H1 (cell line): ENCODE results near the gene C14orf93. TPM values are rescaled to one million over a fixed set of nuclear protein-coding genes. Genes with fewer than 3 reads are reported as not detected.

Experiments
- CTCF ChIA-PET: fragments of 300-600 bp; sonication (Branson Sonifier 250); formaldehyde crosslinking; loops from one replicate; lab custom pipeline; 2021; ENCODE audit not compliant: partially characterized antibody; lab: Charles Lee
- POLR2A ChIA-PET: fragments of 300-600 bp; sonication (Branson Sonifier 250); formaldehyde crosslinking; loops from one replicate; lab custom pipeline; 2021; ENCODE audit warnings: inconsistent platforms; ENCODE audit not compliant: partially characterized antibody; lab: Charles Lee
- DNase-seq, 2 experiments: peaks; one replicate each; pipeline versions ENCODE4 v3.0.0 to v3.0.0-alpha.2; 2010 to 2022; ENCODE audit warnings: low spot score in 2 of 2, low read depth in 1 of 2, mixed read lengths in 1 of 2
- FAIRE-seq: peaks from 2 replicates; lab custom pipeline; 2011; peaks lifted over from hg19 to GRCh38; lab: Jason Lieb, UNC
- H2AFZ ChIP-seq: 2 replicates; pipeline ENCODE4 v1.8.1; 2012; ENCODE audit warnings: low read length, inconsistent platforms
- H2AK5ac ChIP-seq: 2 replicates; pipeline ENCODE4 v1.6.1; 2013; ENCODE audit warnings: low read depth, low read length
- H2BK120ac ChIP-seq: replicated peaks from 2 replicates; pipeline ENCODE3; 2013; ENCODE audit warnings: low read depth, low read length, inconsistent platforms
- H2BK12ac ChIP-seq: 2 replicates; pipeline ENCODE4 v1.6.1; 2013; ENCODE audit warnings: low read depth, low read length
- H2BK15ac ChIP-seq: 2 replicates; pipeline ENCODE4 v1.6.1; 2013; ENCODE audit warnings: low read length
- H2BK20ac ChIP-seq: 2 replicates; pipeline ENCODE4 v1.6.1; 2013; ENCODE audit warnings: low read length
- H2BK5ac ChIP-seq: 2 replicates; pipeline ENCODE4 v1.6.1; 2013; ENCODE audit warnings: low read depth, low read length
- H3K14ac ChIP-seq: 2 replicates; pipeline ENCODE4 v1.6.1; 2013; ENCODE audit warnings: inconsistent platforms; ENCODE audit not compliant: insufficient read length
- H3K18ac ChIP-seq: 2 replicates; pipeline ENCODE4 v1.6.1; 2013; ENCODE audit warnings: low read length; ENCODE audit errors: extremely low read depth
- H3K23ac ChIP-seq: 2 replicates; pipeline ENCODE4 v1.6.1; 2013; ENCODE audit warnings: inconsistent platforms; ENCODE audit not compliant: insufficient read length
- H3K23me2 ChIP-seq: 2 replicates; pipeline ENCODE4 v1.6.1; 2013; ENCODE audit warnings: low read depth, low read length
- H3K27ac ChIP-seq: 2 replicates; pipeline ENCODE4 v1.6.1; 2011; ENCODE audit warnings: low read depth, low read length, inconsistent platforms
- H3K27me3 ChIP-seq, 4 experiments: replicated peaks in 1 of 4; 1 replicate in 1 of 4; 2 replicates in 3 of 4; pipeline versions ENCODE4 v1.6.1 to v1.8.1; 2011 to 2013; ENCODE audit warnings: low read length in 3 of 4, mild to moderate bottlenecking in 3 of 4, inconsistent platforms in 2 of 4, mixed read lengths in 2 of 4, moderate library complexity in 1 of 4; ENCODE audit not compliant: control insufficient read depth in 3 of 4, insufficient read depth in 3 of 4; ENCODE audit errors: extremely low read depth in 1 of 4
- H3K36me3 ChIP-seq, 4 experiments: 2 replicates each; pipeline versions ENCODE4 v1.6.1 to v1.8.1; 2011 to 2013; ENCODE audit warnings: mild to moderate bottlenecking in 4 of 4, low read length in 3 of 4, moderate library complexity in 2 of 4, control low read depth in 1 of 4, inconsistent platforms in 1 of 4; ENCODE audit not compliant: insufficient read depth in 4 of 4, control insufficient read depth in 2 of 4
- H3K4ac ChIP-seq: replicated peaks from 2 replicates; pipeline ENCODE3; 2013; ENCODE audit warnings: low read length, low read depth, mixed read lengths, inconsistent platforms; ENCODE audit not compliant: insufficient read length
- H3K4me1 ChIP-seq, 4 experiments: replicated peaks in 1 of 4; 1 replicate in 1 of 4; 2 replicates in 3 of 4; pipeline versions ENCODE4 v1.6.1 to v1.8.1; 2011 to 2013; ENCODE audit warnings: low read length in 3 of 4, inconsistent platforms in 2 of 4, mixed read lengths in 1 of 4; ENCODE audit not compliant: insufficient read depth in 4 of 4, control insufficient read depth in 3 of 4
- H3K4me2 ChIP-seq, 2 experiments: 2 replicates each; pipeline versions ENCODE4 v1.6.1 to v1.8.1; 2011 to 2013; ENCODE audit warnings: low read depth in 2 of 2, low read length in 2 of 2, control low read depth in 1 of 2, inconsistent platforms in 1 of 2, mild to moderate bottlenecking in 1 of 2; ENCODE audit not compliant: insufficient read depth in 1 of 2
- H3K4me3 ChIP-seq, 4 experiments: fragments of 200-600, 300-600 bp in 1 of 4; sonication (generic), shearing (Covaris generic), sonication (Bioruptor Twin) in 1 of 4; 2 replicates each; pipeline versions ENCODE4 v1.5.1 to v1.8.1; 2011 to 2016; ENCODE audit warnings: low read length in 4 of 4, low read depth in 3 of 4, control low read depth in 2 of 4, inconsistent platforms in 2 of 4, mild to moderate bottlenecking in 2 of 4, mixed read lengths in 1 of 4, moderate library complexity in 1 of 4; ENCODE audit not compliant: insufficient read depth in 2 of 4; ENCODE audit errors: extremely low read depth in 1 of 4
- H3K56ac ChIP-seq: replicated peaks from 2 replicates; pipeline ENCODE3; 2013; ENCODE audit warnings: low read depth, mild to moderate bottlenecking, mixed read lengths, low read length, inconsistent platforms; ENCODE audit not compliant: insufficient read length
- H3K79me1 ChIP-seq: 2 replicates; pipeline ENCODE4 v1.6.1; 2013; ENCODE audit warnings: low read depth, low read length, control low read depth
- H3K79me2 ChIP-seq, 2 experiments: 2 replicates each; pipeline versions ENCODE4 v1.6.1 to v1.8.1; 2012 to 2013; ENCODE audit warnings: low read length in 2 of 2, mild to moderate bottlenecking in 2 of 2, inconsistent platforms in 1 of 2; ENCODE audit not compliant: insufficient read depth in 2 of 2, control insufficient read depth in 1 of 2
- H3K9ac ChIP-seq, 4 experiments: replicated peaks in 1 of 4; 1 replicate in 1 of 4; 2 replicates in 3 of 4; pipeline versions ENCODE4 v1.6.1 to v1.8.1; 2011 to 2013; ENCODE audit warnings: low read depth in 3 of 4, low read length in 3 of 4, control low read depth in 2 of 4, mild to moderate bottlenecking in 2 of 4, moderate library complexity in 2 of 4, inconsistent platforms in 1 of 4; ENCODE audit errors: extremely low read depth in 1 of 4
- H3K9me3 ChIP-seq, 2 experiments: 2 replicates each; pipeline versions ENCODE4 v1.6.1 to v1.8.1; 2012 to 2013; ENCODE audit warnings: mild to moderate bottlenecking in 2 of 2, moderate library complexity in 2 of 2, control low read depth in 1 of 2, inconsistent platforms in 1 of 2, low read depth in 1 of 2, low read length in 1 of 2, mixed read lengths in 1 of 2; ENCODE audit not compliant: insufficient read depth in 2 of 2
- H4K20me1 ChIP-seq, 2 experiments: replicated peaks in 1 of 2; 2 replicates each; pipeline versions ENCODE3 to v1.8.1; 2011 to 2013; ENCODE audit warnings: inconsistent platforms in 2 of 2, low read length in 2 of 2, mild to moderate bottlenecking in 1 of 2; ENCODE audit not compliant: insufficient read depth in 2 of 2, control insufficient read depth in 1 of 2
- H4K5ac ChIP-seq: 2 replicates; pipeline ENCODE4 v1.6.1; 2013; ENCODE audit warnings: low read length, low read depth, mixed read lengths, inconsistent platforms; ENCODE audit not compliant: insufficient read length
- H4K8ac ChIP-seq: 2 replicates; pipeline ENCODE4 v1.8.0; 2013; ENCODE audit warnings: mild to moderate bottlenecking, moderate library complexity, low read length, inconsistent platforms; ENCODE audit not compliant: insufficient read depth; ENCODE audit errors: extremely low read depth
- H4K91ac ChIP-seq: replicated peaks from 2 replicates; pipeline ENCODE3; 2013; ENCODE audit warnings: low read length, mixed read lengths, inconsistent platforms; ENCODE audit not compliant: insufficient read length
- BACH1 ChIP-seq: IDR thresholded peaks from 2 replicates; pipeline ENCODE4 v1.6.1; 2012; ENCODE audit warnings: low read length, improper control_type of control experiment
- CBX5 ChIP-seq: fragments of 300-800, 300-1000 bp; sonication (generic); IDR thresholded peaks from 2 replicates; pipeline ENCODE4 v1.7.1; 2016; ENCODE audit warnings: antibody characterized with exemption, low read length, low read depth
- CBX8 ChIP-seq: fragments of 300-800, 300-1000 bp; sonication (generic); IDR thresholded peaks from 2 replicates; pipeline ENCODE4 v1.7.1; 2016; ENCODE audit warnings: low read depth, low read length, borderline replicate concordance
- CREB1 ChIP-seq: IDR thresholded peaks from 2 replicates; pipeline ENCODE4 v1.6.1; 2012; ENCODE audit warnings: inconsistent platforms
- E2F6 ChIP-seq: IDR thresholded peaks from 2 replicates; pipeline ENCODE4 v1.6.1; 2012; ENCODE audit warnings: inconsistent platforms
- MAX ChIP-seq: IDR thresholded peaks from 2 replicates; pipeline ENCODE4 v1.6.1; 2012; ENCODE audit warnings: inconsistent platforms
- RAD21 ChIP-seq, 2 experiments: IDR thresholded peaks in 1 of 2; conservative IDR thresholded peaks in 1 of 2; 2 replicates each; pipeline ENCODE4 v1.6.1; 2011; ENCODE audit warnings: low read depth in 2 of 2, low read length in 2 of 2, improper control_type of control experiment in 1 of 2, inconsistent platforms in 1 of 2, mild to moderate bottlenecking in 1 of 2, moderate library complexity in 1 of 2
- SP4 ChIP-seq: IDR thresholded peaks from 2 replicates; pipeline ENCODE4 v1.6.1; 2012; ENCODE audit warnings: low read length, inconsistent platforms
- TBP ChIP-seq: IDR thresholded peaks from 2 replicates; pipeline ENCODE4 v1.6.1; 2011; ENCODE audit warnings: low read depth, low read length, improper control_type of control experiment
- WGBS, 2 experiments: shearing (Covaris generic) in 1 of 2; methylation state at CpG; one replicate each; pipeline versions ENCODE4 v1.1.6 to v1.1.7; 2013 to 2015; ENCODE audit warnings: low lambda C conversion rate in 2 of 2, mixed read lengths in 2 of 2, inconsistent platforms in 1 of 2, low coverage in 1 of 2, missing lambda C conversion rate in 1 of 2; ENCODE audit not compliant: insufficient replicate concordance in 2 of 2, insufficient coverage in 1 of 2, insufficient read length in 1 of 2; ENCODE audit errors: extremely low coverage in 1 of 2, missing lambda C conversion rate in 1 of 2; 5-methylcytosine and 5-hydroxymethylcytosine counted together
- polyA plus RNA-seq, 7 experiments: library from polyadenylated mRNA; depleted of rRNA in 3 of 7; stranded (reverse) in 5 of 7; unstranded in 2 of 7; fragments of >200 nt in 5 of 7; fragments of 200-250 nt in 2 of 7; gene quantifications; 1 replicate in 5 of 7; 2 replicates in 1 of 7; 4 replicates in 1 of 7; pipeline versions ENCODE4 v1.2.1 to v1.2.3, GENCODE V29; 2011 to 2013; ENCODE audit warnings: missing spikeins in 2 of 7, mixed read lengths in 2 of 7
- total RNA-seq: library from RNA; stranded (reverse); fragmentation: NEBNext Ultra II Directional; extraction: Animal tissue kit (Norgen Biotek cat#: 25700); gene quantifications from 2 replicates; pipeline ENCODE4 v1.2.1, GENCODE V29; 2021

C14orf93 gene
- total and polyA plus RNA-seq, 2 of the 8 experiments (the other 6 are each of a cell fraction or from before 2014, with no cell fraction given): 7.8 to 8.2 TPM

DNA sequence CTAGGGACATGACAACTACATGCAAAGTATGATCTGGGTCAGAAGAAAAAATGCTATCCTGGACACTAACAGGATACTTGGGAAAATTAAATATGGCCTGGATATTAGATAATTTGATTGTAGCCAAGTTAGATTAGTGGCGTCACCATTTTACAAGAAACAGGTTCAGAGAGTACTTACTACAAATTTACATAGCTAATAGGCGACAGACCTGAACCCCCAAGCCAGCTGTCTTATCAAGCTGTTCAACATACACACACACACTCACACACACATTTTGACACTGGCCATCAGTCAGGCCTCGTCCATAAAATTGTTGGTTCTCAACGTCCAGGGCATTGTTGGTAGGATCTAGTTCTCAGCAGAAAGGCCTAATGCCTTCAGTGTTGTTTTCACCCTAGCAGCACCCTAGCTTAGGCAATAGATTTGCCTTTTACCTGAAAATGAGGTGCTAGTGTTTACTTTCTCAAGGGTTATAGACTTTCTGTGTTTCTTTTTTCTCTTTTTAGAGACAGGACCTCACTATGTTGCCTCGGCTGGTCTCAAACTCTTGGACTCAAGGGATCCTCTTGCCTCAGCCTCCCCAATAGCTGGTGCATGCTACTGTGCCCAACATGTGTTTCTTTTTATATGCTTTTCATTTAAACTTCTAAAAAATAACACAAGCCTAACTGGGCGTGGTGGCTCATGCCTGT, 3.3 kb upstream of the C14orf93 start:
- Histone ChIP-seq H2BK5ac (no peak overlapping the region), H3K4me1 (peaks cover 0 to 3% (median 3%) of the 10 kb centered on the region in 4 experiments; a peak in 2 of 7 replicates), H3K9me3 (no peaks in the 10 kb centered on the region), H3K9ac (no peak overlapping the region; a peak in 1 of 7 replicates), H3K14ac (no peak overlapping the region), H3K56ac (no peak overlapping the region), H3K4me2 (no peak overlapping the region), H3K18ac (no peak overlapping the region), H3K27me3 (no peaks in the 10 kb centered on the region), H2BK15ac (no peak overlapping the region), H3K79me2 (no peaks in the 10 kb centered on the region), H2BK20ac (no peak overlapping the region), H2BK12ac (no peak overlapping the region), H4K91ac (no peak overlapping the region), H2BK120ac (no peak overlapping the region), H3K4ac (no peak overlapping the region), H2AFZ (no peak overlapping the region), H3K36me3 (no peaks in the 10 kb centered on the region), H2AK5ac (no peak overlapping the region), H3K27ac (no peak overlapping the region), H3K23me2 (no peaks in the 10 kb centered on the region; the same call in 1 of the 2 replicates), H4K8ac (no peak overlapping the region), H3K79me1 (no peaks in the 10 kb centered on the region), H3K4me3 (no peak overlapping the region), H4K5ac (no peak overlapping the region), H4K20me1 (no peaks in the 10 kb centered on the region), H3K23ac (no peak overlapping the region)
- CTCF ChIA-PET: interaction anchor here (0.7 to 5.0 kb wide), 12 partner anchors 9 to 74 kb away, joined by 3 to 27 read pairs (median 4); partner anchors contain the start of gene CDH24
- no peak for FAIRE-seq
- 77% methylated on average over 6 of the region's 6 CpGs; no CpG with 5 or more reads in 1 of the 2 experiments for WGBS, 2 experiments
- TF ChIP-seq CBX5 (no peak), BACH1 (no peak), RAD21 (IDR thresholded peaks at IDR 0.05 in 1 of 2, conservative IDR thresholded peaks at IDR 0.05 in 1 of 2; ENCODE audit: low read depth in 2 of 2, low read length in 2 of 2) (no peak), TBP (no peak), SP4 (no peak), CBX8 (no peak), CREB1 (no peak), E2F6 (no peak), MAX (no peak)
- POLR2A ChIA-PET: interaction anchor here (0.8 to 2.6 kb wide), 3 partner anchors 9 to 32 kb away, joined by 3 to 9 read pairs (median 6); partner anchors contain the start of gene AJUBA
- no peak for DNase-seq
